Activated T-cell treated with anti-CD3 and anti-CD28 coated beads for 24 hours (primary cell): ENCODE data around the gene COA8.
"Not testable (repeated sequence)": the region's sequence is repeated elsewhere in the genome, so short reads cannot be mapped to it uniquely, and the experiment has no call there.

Experiments
- DNase-seq: peaks from one replicate; pipeline ENCODE4 v3.0.0-alpha.2; 2020; ENCODE audit warnings: low read depth

COA8 gene

DNA sequence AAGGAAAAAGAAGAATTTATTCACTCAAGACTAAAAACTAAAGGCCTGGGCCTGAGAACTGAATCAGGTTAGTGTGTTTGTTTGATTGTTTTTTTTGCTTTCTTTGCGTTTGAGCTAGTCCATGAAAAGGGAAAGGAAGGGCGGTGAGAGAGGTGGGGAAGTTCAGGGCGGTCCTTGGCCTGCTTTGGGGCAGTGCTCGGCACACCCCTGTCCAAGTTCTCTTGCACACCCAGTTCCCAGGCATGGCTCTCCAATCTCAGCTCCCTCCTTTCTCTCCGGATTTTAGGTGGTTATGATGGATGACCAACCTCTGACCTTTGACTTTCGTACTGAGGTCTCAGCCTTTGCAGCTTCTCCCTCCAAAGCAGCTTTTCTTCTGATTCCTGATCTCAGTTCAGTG lies 11.3 kb downstream of the COA8 start:
- DNase-seq, result no peak

- no peak for DNase-seq
These were observed 12.0 kb downstream of the COA8 start for GRCh38 chr14:103574707-103575285.

DNA sequence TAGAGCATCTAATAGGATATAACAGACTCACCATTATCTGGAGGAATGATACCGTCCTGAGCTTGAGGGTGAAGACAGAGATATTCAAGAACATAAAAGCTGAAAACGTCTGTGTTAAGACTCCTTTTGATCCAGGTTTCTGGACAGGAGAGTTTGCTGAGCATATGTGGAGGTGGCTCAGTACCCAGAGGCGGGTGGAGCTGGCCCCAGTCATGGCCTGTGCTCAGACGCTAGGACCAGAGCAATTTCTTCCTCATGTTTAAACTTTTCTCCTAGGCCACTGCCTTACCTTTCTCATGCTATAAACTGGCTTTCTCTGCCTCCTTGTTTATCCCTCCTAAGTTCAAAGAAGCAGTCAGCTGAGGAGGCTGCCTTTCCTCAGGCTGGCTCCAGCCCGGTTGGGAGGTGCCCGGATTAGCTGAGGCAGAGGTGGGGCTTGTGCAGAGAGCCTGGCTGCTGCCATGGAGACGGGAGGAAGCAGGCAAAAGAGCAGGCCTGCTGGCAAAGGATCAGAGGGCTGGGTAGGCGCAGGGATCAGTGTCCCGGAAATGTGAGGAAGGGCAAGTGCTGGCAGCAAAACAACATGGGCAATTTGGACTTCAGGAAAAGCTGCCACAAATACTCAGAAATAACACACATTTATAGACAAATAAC lies 13.7 kb downstream of the COA8 start:
- no peak for DNase-seq

DNA sequence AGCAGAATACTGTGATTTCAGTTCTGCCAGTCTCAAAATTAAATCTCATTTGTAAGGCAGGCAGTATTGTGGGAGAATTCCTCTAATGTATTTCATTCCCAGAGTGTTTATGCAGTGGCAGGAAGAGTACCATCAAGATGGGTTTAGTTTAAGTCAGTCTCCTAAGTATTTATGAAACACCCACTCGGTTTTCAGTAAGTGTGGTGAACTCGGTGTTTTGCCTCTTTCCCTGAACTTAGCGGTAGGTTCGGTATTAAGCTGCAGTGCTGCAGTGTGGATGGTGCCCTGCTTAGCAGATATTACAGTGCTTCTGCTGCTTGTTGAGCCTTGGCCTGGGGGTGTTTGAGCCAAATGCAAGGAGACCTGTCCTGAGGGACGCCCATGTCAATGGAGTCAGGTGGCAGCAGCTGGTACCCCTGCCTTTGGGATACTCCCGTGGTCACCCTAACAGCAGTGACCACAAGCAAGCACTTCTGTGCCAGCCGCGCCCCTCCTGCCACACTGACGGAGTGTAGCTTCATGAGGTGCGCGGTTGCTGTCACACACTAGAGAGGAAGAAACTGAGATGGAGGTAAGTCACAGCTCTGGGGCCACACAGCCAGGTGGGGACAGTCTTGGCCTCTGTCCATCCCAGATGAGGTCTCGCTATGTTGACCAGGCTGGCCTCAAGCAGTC lies 15.8 kb downstream of the COA8 start:
- no peak for DNase-seq

GRCh38 chr14:103581206-103581605 lies 18.4 kb downstream of the COA8 start:
- no peak for DNase-seq

- no peak for DNase-seq
These were observed 19.4 kb downstream of the COA8 start for GRCh38 chr14:103581954-103582703.

- no peak for DNase-seq
These were observed 21.7 kb downstream of the COA8 start for GRCh38 chr14:103584326-103584915.

- no peak for DNase-seq
These were observed 30.8 kb downstream of the COA8 start for GRCh38 chr14:103593577-103593976.

DNA sequence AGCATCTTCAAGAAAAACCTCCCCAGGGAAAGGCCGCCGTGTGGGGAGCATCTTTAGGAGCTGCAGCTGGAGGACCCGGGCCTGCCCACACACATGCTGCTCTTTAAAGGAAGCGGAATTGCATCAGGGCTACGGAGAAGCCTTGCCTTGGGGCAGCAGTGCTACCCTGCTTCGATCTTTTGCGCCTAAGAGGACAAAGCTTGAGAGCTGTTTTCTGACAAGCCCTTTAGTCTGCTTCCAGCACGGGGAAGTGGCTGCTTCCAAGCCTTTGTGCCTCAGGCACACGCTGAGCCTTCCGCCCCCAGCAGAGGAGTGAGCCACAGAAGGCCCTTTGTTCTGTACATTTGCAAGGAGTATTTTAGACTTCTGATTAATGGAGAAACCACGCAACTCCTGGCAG lies 31.5 kb downstream of the COA8 start:
- DNase-seq, result no peak

- DNase-seq, result no peak
These were observed 35.0 kb downstream of the COA8 start for GRCh38 chr14:103597623-103598377.

GRCh38 chr14:103600503-103600902 lies 37.7 kb downstream of the COA8 start:
- DNase-seq, result no peak

DNA sequence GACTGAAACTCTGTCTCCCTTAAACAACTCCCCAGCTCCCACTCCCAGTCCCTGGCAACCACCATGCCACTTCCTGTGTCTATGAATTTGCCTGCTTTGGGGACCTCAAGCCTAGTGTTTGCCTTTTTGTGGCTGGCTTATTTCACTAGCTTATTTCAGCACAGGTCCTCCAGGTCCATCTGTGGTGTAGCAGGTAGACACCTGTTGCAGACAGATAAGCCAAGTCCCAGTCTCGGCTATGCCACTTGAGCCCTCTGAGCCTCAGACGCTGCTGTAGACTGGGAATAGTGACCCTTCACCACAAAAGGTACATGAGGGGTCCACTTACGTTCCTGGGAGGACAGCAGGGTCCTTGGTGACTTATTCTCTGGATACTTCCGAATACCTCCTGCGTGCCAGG lies 41.9 kb downstream of the COA8 start:
- DNase-seq, result no peak

- peak; percentile 32 for DNase-seq
These were observed 44.4 kb downstream of the COA8 start for GRCh38 chr14:103606963-103607668.

GRCh38 chr14:103607822-103608221 lies 45.1 kb downstream of the COA8 start:
- no peak for DNase-seq

- DNase-seq, result not testable (repeated sequence)
These were observed 46.3 kb downstream of the COA8 start for GRCh38 chr14:103609081-103609480.

DNA sequence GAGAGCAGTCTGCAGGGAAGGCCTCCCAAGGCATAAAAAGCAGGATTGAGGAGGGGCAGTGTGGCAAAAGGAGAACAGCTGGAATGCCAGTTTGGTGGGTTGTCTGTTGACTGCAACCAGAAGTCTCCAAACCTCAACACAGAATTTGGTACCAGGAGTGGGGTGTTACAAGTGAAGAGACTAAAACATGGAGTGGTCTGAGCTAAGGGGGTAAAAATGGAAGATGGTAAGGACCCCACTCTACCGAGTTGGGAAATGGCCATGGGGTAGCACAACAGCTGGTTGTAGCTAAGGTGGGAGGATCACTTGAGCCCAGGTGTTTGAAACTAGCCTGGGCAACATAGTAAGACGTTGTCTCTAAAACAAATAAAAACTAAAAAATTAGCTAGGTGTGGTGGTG lies 48.5 kb downstream of the COA8 start:
- no peak for DNase-seq

DNA sequence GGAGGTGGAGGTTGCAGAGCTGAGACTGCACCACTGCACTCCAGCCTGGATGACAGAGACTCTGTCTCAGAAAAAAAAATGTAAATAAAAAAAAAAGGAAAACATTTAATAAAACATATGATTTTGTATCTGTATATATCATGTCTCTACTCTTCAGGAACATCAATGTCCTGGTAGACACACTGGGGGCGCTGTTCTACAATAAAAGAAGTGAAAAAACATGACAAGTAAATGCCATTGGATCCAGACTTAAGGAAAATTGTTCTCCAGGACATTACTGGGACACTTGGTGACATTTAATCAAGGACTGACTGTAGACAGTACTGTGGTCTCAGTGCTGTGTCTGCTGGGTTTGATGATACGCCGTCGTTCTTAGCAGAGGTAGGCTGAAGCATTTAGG lies 50.8 kb downstream of the COA8 start:
- no peak for DNase-seq

DNA sequence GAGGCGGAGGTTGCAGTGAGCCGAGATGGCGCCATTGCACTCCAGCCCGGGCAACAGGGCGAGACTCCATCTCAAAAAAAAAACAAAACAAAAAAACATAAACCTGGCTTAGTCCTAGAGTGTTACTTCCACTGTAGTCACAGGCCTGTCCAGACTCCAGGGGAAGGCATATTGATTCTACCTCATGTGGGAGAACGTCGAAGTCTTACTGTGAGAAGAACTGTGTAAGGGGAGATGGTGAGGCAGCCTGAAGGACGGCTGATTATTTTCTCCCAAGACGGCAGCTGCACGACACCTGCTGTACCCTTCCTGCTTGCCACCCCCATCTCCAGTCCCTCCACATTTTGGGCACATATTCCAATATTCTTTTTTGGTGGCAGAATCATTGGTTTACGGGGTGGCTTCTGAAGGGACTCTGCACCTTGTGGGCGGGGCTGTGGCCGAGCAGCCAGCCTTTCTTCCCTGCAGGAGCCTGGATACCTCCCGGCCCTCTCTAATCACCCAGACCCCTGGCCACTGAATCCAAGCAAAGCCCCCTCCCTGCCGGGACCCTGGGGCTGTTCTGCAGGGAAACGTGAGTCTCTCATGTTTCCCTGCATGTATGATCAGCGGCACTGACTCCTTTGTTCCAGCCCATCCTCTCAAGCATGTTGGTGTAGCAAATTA lies 54.0 kb downstream of the COA8 start:
- DNase-seq, result no peak

DNA sequence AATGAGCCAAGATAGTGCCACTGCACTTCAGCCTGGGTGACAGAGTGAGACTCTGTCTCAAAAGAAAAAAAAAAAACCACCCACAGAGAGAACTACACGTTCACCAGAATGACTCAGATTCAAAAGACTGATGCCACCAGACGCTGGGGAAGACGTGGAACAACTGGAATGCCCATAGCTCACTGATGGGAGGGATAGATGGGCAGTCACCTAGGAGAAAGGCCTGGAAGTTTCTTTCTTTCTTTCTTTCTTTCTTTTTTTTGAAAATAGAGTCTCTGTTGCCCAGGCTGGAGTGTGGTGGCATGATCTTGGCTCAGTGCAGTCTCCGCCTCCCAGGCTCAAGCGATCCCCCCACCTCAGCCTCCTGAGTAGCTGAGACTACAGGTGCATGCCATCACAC lies 56.3 kb downstream of the COA8 start:
- no peak for DNase-seq

- no peak for DNase-seq
These were observed 59.1 kb downstream of the COA8 start for GRCh38 chr14:103621860-103622259.

GRCh38 chr14:103623308-103623707 lies 60.5 kb downstream of the COA8 start:
- DNase-seq, result no peak
